ENCODE results near the gene PGLYRP2.
"Not testable (repeated sequence)": the region's sequence is repeated elsewhere in the genome, so short reads cannot be mapped to it uniquely, and the experiment has no call there.

The PGLYRP2 gene

GRCh38 chr19:15479391-15480345 lies at the start of gene PGLYRP2:
PGLYRP2 (minus strand) TSS chr19:15479501; CDS start chr19:15479371, 130 bp downstream.
- DNase-seq (ENCODE audit: low read depth): no peak

GRCh38 chr19:15527705-15528104 lies 48.4 kb upstream of the PGLYRP2 start:
- DNase-seq (ENCODE audit: low read depth): no peak

GRCh38 chr19:15526408-15526807 lies 47.1 kb upstream of the PGLYRP2 start:
- DNase-seq (ENCODE audit: low read depth): no peak

- no peak for DNase-seq (ENCODE audit: low read depth)
These were observed 46.0 kb upstream of the PGLYRP2 start for GRCh38 chr19:15525291-15525690.

- no peak for DNase-seq (ENCODE audit: low read depth)
These were observed 45.5 kb upstream of the PGLYRP2 start for GRCh38 chr19:15524781-15525180.

- DNase-seq (ENCODE audit: low read depth): no peak
These were observed 40.2 kb upstream of the PGLYRP2 start for GRCh38 chr19:15519433-15519976.

GRCh38 chr19:15517778-15518177 lies 38.5 kb upstream of the PGLYRP2 start:
- no peak for DNase-seq (ENCODE audit: low read depth)

GRCh38 chr19:15516363-15516762 lies 37.1 kb upstream of the PGLYRP2 start:
- no peak for DNase-seq (ENCODE audit: low read depth)

- not testable (repeated sequence) for DNase-seq (ENCODE audit: low read depth)
These were observed 35.9 kb upstream of the PGLYRP2 start for GRCh38 chr19:15515227-15515625.

GRCh38 chr19:15511671-15512424 lies 32.5 kb upstream of the PGLYRP2 start:
- no peak for DNase-seq (ENCODE audit: low read depth)

GRCh38 chr19:15508035-15508710 lies 28.9 kb upstream of the PGLYRP2 start, which contains the start of gene CYP4F22:
CYP4F22 (plus strand) TSS chr19:15508525; CDS start chr19:15525337, 16,812 bp downstream.
- DNase-seq (ENCODE audit: low read depth): no peak

- no peak for DNase-seq (ENCODE audit: low read depth)
These were observed 28.1 kb upstream of the PGLYRP2 start for GRCh38 chr19:15507068-15508034.

GRCh38 chr19:15506074-15506571 lies 26.8 kb upstream of the PGLYRP2 start:
- no peak for DNase-seq (ENCODE audit: low read depth)

- no peak for DNase-seq (ENCODE audit: low read depth)
These were observed 23.0 kb upstream of the PGLYRP2 start for GRCh38 chr19:15502264-15502663.

- no peak for DNase-seq (ENCODE audit: low read depth)
These were observed 22.3 kb upstream of the PGLYRP2 start for GRCh38 chr19:15501596-15501995.

- DNase-seq (ENCODE audit: low read depth): no peak
These were observed 19.6 kb upstream of the PGLYRP2 start for GRCh38 chr19:15498910-15499309.

GRCh38 chr19:15498156-15498858 lies 19.0 kb upstream of the PGLYRP2 start:
- DNase-seq (ENCODE audit: low read depth): no peak

GRCh38 chr19:15495151-15495550 lies 15.8 kb upstream of the PGLYRP2 start:
- no peak for DNase-seq (ENCODE audit: low read depth)

- DNase-seq (ENCODE audit: low read depth): no peak
These were observed 9.4 kb upstream of the PGLYRP2 start for GRCh38 chr19:15488489-15489226.
